GM13977 (cell line): ENCODE data around the gene IKZF3.

Source experiments
- DNase-seq: peaks from one replicate; pipeline ENCODE4 v3.0.0; 2012; ENCODE audit warnings: low spot score
- in situ Hi-C: fragments of 300-500 bp; cut with MboI; formaldehyde crosslinking; loops from one replicate; pipeline ENCODE4 v1.12.0; 2022; ENCODE audit warnings: low sequenced_read_pairs, low pct_unique_long_range_greater_than_20kb, mixed read lengths, inconsistent platforms; ENCODE audit not compliant: unreplicated experiment
- TF ChIP-seq, protein P1 (sequence below): IDR thresholded peaks from 2 replicates; pipeline ENCODE4 v1.5.1; 2012; ENCODE audit warnings: mild to moderate bottlenecking, control low read depth; ENCODE audit not compliant: insufficient read depth; ENCODE audit errors: extremely low read depth, missing control alignments

IKZF3 gene

DNA sequence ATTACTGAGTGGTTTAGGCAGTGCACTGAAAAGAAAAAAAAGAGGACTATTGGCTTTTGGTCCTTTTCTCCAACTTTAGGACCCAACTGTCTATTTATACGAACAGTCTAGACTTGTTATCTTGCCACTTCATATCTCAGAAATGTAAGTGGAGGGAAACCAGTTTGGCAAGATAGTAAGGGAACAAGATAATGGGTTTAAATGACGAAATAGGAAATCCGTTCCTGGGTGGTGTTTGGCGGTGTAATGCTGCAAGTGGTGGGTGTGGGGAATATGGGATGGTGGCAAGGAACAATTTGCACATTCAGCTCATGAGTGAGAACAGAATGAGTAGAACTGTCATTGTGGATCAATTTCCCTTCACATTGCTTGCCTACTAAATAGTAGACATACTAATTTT is 81.6 kb downstream of the IKZF3 start:
- DNase-seq: no peak
- TF ChIP-seq, protein P1, sequence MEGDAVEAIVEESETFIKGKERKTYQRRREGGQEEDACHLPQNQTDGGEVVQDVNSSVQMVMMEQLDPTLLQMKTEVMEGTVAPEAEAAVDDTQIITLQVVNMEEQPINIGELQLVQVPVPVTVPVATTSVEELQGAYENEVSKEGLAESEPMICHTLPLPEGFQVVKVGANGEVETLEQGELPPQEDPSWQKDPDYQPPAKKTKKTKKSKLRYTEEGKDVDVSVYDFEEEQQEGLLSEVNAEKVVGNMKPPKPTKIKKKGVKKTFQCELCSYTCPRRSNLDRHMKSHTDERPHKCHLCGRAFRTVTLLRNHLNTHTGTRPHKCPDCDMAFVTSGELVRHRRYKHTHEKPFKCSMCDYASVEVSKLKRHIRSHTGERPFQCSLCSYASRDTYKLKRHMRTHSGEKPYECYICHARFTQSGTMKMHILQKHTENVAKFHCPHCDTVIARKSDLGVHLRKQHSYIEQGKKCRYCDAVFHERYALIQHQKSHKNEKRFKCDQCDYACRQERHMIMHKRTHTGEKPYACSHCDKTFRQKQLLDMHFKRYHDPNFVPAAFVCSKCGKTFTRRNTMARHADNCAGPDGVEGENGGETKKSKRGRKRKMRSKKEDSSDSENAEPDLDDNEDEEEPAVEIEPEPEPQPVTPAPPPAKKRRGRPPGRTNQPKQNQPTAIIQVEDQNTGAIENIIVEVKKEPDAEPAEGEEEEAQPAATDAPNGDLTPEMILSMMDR: no peak
- in situ Hi-C loops: no loop called here

DNA sequence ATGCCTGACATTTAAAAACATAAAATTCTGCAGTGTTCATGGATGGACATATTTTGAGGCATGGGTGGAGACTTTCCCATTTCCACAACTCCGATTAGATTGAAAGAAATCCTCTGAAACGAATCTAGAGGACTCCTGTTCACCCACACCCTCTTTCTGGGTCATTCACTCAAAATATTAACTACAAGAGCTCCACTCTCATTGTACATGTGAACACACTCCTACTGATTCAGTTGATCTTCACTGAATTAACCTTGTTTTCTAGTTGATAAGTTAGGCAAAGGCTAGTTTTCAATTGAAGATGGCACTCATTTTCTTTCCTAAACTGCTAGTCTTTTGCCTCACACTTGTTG is 82.3 kb downstream of the IKZF3 start:
- no peak for DNase-seq
- TF ChIP-seq, protein P1: no peak
- in situ Hi-C loops: no loop called here

DNA sequence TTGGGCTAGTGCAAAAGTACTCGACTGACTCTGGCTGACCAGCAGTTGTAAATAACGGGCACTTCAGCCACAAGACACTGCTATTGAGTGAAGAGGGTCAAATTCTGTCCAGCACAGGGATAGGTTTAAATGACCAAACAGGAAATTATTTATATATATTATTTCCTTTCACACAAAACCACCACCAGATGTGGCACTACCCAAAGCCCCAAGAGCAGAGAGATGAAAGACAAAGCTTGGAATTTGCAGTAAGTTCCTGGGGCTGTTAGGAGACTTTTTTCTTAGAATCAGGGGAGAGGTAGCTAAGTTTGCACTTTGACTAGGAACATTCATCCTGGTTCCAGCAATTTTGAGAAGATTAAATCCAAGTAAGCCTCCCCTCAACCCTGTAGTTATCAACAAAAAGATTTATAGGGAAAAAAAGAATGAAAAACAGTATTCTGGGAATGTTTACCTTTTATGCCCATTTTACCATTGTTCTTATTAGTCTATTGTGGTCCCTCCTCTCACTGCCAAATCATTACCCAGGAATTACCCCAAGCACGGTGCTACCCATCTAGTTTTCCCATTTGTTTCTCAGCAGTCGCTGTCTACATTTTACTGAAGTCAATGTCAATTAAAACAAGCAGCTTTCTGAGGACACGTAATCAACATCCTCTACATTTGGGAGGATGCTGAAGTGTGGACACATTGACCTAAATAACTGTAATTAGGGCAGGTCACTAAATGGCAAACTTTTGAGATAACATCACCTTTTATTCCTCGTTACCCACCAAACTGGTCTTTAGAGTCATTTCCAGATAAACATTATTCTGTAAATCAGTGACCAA is 82.9 kb downstream of the IKZF3 start:
- in situ Hi-C loops: no loop called here
- DNase-seq: no peak
- TF ChIP-seq, protein P1: no peak

DNA sequence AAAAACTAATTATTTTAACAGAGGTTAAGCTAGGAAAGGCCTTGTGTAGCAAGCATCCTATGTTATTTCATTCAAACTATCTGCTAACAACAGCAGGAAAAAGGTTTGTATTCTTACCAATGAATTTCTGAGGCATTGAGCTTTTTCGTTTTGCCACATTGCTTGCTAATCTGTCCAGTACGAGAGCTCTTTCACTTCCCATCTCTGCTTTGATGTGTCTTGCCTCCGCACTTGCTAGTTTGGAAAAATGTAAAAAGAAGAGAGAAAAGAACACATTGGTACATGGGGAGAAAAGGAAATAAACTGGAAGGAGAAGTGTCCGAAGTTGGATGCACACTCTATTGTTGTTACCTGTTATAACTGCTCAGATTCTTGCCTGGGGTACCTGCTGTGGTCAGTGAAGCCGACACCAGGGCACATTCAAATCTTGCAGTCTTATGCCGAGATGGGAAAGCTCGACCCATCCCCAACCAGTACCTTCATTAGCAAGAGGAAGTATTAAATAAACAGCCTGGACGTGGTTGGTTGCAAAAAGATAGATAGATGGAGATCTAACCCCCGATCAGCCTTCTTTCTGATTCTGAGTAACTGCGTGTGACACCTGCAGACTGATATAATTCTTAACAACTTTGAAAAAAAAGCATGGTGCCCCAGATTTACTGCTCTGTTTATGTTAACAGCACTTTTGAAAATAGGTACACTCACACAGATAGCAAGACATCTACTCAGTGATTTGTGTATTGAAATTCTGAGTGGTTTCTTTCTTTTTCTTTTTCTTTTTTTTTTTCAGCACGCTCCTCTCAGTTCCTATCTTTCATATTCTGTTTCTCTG is 86.4 kb downstream of the IKZF3 start:
- in situ Hi-C loops: no loop called here
- TF ChIP-seq, protein P1: no peak
- peak; percentile 59 for DNase-seq

DNA sequence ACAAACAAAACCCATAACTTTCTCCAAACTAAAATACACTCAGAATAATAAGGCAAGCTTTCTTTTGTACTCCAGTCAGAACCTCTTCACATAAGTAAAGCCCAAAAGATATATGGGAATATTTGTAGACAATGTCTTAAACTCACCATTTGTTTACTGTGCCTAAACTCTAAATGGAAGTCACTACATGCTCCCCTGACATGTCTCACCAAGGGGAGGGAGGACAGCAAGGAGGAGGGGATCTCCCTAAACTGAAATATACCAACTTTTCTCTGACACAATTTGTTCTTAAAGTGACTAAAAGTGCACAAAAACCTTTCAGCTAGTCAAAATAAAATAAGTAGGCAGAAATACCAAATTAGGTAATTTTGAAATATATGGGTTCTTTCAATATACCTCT is 87.9 kb downstream of the IKZF3 start:
- DNase-seq: no peak
- TF ChIP-seq, protein P1: no peak
- in situ Hi-C loops: no loop called here

DNA sequence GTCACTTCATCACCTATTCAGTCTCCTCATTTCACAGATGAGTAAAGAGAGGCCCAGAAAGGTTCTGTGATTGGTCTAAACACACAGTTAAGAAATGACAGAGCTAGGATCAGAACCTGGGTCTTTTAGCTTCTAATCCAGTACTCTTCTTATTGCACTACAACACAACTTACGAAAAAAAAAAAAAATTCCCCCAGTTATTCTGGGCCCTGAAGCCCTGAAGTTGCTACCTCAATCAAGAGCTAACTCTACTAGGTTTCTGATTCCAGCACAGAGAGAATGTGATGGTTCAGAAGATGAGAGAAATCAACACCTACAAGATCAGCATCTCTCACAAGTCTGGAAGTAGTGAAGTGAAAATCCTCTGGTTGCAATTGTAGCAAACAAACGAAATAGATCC is 89.1 kb downstream of the IKZF3 start:
- in situ Hi-C loops: no loop called here
- TF ChIP-seq, protein P1: no peak

More for the DNA sequence above, 89.1 kb downstream of the IKZF3 start:
- peak; percentile 37 for DNase-seq
